Measurements from ENCODE around the gene PCDHB10.
"Not testable (repeated sequence)": the region's sequence is repeated elsewhere in the genome, so short reads cannot be mapped to it uniquely, and the experiment has no call there.

Gene PCDHB10

GRCh38 chr5:141192110-141192725 lies at the start of gene PCDHB10:
Gene PCDHB10, plus strand, starts transcription at chr5:141192353. Its CDS starts 200 bp downstream, at chr5:141192553.
- DNase-seq, result peak; percentile 19 to 69

- peak; percentile 20 to 38 for DNase-seq
These were observed 42.3 kb upstream of the PCDHB10 start, which contains the start of gene PCDHB6 for GRCh38 chr5:141149812-141150211. Gene PCDHB6, plus strand, starts transcription at chr5:141150057. Its CDS starts 201 bp downstream, at chr5:141150258.

DNA sequence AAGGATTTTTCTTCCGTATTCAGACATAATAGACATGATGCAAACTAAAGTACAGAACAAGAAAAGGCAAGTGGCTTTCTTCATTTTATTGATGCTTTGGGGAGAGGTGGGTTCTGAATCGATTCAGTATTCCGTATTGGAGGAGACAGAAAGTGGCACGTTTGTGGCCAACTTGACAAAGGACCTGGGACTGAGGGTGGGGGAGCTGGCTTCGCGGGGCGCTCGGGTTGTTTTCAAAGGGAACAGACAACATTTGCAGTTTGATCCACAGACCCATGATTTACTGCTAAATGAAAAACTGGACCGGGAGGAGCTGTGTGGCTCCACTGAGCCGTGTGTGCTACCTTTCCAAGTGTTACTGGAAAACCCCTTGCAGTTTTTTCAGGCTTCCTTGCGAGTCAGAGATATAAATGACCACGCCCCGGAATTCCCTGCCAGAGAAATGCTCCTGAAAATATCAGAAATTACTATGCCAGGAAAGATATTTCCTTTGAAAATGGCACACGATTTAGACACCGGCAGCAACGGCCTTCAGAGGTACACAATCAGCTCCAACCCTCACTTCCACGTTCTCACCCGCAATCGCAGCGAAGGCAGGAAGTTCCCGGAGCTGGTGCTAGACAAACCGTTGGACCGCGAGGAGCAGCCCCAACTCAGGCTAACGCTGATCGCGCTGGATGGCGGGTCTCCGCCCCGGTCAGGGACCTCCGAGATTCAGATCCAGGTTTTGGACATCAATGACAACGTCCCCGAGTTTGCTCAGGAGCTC lies 41.7 kb upstream of the PCDHB10 start:
- DNase-seq, result no peak

GRCh38 chr5:141150993-141151325 lies 41.2 kb upstream of the PCDHB10 start:
- no peak for DNase-seq

DNA sequence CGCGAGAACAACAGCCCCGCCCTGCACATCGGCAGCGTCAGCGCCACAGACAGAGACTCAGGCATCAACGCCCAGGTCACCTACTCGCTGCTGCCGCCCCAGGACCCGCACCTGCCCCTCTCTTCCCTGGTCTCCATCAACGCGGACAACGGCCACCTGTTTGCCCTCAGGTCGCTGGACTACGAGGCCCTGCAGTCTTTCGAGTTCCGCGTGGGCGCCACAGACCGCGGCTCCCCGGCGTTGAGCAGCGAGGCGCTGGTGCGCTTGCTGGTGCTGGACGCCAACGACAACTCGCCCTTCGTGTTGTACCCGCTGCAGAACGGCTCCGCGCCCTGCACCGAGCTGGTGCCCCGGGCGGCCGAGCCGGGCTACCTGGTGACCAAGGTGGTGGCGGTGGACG lies 40.5 kb upstream of the PCDHB10 start:
- not testable (repeated sequence) for DNase-seq

DNA sequence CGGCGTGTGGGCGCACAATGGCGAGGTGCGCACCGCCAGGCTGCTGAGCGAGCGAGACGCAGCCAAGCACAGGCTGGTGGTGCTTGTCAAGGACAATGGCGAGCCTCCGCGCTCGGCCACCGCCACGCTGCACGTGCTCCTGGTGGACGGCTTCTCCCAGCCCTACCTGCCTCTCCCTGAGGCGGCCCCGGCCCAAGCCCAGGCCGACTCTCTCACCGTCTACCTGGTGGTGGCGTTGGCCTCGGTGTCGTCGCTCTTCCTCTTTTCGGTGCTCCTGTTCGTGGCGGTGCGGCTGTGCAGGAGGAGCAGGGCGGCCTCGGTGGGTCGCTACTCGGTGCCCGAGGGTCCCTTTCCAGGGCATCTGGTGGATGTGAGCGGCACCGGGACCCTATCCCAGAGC lies 40.1 kb upstream of the PCDHB10 start:
- not testable (repeated sequence) for DNase-seq

DNA sequence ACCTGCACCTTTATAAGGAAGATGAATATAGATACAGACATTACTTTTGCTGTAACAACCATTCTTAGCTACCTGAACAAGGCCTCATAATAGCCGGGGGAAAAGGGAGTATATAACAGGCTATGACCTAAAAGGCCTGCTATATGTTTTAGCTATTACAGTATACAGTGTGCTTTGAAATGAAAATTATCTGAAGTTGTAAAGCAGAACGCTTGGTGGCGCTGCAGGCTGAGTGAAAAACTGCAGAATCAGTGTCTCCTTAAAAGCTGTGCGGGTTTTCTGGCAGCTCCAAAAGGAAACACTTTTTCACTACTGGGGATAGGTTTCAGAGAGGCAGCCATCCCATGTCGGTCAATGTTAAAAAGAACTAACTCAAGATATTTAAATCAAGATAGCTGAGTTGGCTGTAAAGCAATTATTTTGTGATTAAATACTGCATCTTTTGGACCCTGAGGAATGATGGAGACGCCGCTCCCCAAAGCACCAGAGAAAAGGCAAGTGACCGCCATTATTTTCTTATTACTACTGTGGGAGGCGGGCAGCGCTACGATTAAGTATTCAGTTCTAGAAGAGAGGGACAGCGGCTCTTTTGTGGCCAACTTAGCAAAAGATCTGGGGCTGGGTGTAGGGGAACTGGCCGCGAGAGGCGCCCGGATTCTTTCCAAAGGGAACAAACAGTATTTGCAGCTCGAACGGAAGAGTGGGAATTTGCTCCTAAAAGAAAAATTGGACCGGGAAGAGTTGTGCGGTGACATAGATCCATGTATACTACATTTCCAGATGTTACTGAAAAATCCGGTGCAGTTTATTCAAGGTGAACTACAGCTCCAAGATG lies 36.4 kb upstream of the PCDHB10 start:
- DNase-seq, result peak in 1 of 2 experiments; percentile 2

- DNase-seq, result not testable (repeated sequence)
These were observed 34.8 kb upstream of the PCDHB10 start for GRCh38 chr5:141157356-141157755.

DNA sequence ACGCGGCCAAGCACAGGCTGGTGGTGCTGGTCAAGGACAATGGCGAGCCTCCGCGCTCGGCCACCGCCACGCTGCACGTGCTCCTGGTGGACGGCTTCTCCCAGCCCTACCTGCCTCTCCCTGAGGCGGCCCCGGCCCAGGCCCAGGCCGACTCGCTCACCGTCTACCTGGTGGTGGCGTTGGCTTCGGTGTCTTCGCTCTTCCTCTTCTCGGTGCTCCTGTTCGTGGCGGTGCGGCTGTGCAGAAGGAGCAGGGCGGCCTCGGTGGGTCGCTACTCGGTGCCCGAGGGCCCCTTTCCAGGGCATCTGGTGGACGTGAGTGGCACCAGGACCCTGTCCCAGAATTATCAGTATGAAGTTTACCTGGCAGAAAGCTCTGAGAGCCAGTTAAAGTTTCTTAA lies 34.3 kb upstream of the PCDHB10 start:
- DNase-seq, result not testable (repeated sequence)

DNA sequence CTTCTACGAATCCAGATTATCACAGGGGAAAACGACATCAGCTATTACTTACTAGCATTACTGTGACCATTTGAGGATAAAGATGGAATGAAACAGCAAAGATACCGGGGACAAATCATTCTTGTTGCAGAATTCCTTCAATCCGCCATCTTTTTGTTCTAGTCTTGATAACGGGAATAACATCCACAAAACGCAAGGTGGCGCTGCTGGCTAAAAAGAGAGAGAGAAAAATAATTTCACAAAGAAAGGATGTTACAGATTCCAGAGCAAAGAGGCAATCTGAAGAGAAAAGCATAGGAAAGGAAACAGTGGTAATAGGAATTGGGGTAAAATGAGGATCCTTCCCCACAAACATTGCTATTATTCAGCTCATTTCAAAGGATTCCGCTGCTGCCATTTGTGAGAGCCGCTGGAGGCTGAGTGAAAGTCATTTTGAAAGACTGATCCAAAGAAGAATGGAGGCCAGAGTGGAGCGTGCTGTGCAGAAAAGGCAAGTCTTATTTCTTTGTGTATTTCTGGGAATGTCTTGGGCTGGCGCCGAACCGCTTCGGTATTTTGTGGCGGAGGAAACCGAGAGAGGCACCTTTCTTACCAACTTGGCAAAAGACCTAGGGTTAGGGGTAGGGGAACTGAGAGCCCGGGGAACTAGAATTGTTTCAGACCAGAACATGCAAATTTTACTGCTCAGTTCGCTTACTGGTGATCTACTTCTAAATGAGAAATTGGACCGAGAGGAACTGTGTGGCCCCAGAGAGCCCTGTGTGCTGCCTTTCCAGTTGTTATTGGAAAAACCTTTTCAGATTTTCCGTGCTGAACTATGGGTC lies 19.6 kb upstream of the PCDHB10 start, which contains the start of gene PCDHB7:
Gene PCDHB7 (plus strand): TSS at position 264 of the 824 bp plus-strand sequence. CDS start 192 bp downstream, at position 456.
- DNase-seq, result peak; percentile 5 to 19

DNA sequence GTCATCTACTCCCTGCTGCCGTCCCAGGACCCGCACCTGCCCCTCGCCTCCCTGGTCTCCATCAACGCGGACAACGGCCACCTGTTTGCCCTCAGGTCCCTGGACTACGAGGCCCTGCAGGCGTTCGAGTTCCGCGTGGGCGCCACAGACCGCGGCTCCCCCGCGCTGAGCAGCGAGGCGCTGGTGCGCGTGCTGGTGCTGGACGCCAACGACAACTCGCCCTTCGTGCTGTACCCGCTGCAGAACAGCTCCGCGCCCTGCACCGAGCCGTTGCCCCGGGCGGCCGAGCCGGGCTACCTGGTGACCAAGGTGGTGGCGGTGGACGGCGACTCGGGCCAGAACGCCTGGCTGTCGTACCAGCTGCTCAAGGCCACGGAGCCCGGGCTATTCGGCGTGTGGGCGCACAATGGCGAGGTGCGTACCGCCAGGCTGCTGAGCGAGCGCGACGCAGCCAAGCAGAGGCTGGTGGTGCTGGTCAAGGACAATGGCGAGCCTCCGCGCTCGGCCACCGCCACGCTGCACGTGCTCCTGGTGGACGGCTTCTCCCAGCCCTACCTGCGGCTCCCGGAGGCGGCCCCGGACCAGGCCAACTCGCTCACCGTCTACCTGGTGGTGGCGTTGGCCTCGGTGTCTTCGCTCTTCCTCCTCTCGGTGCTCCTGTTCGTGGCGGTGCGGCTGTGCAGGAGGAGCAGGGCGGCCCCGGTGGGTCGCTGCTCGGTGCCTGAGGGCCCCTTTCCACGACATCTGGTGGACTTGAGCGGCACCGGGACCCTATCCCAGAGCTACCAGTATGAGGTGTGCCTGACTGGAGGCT lies 17.7 kb upstream of the PCDHB10 start:
- DNase-seq, result not testable (repeated sequence)

- no peak for DNase-seq
These were observed 16.2 kb upstream of the PCDHB10 start for GRCh38 chr5:141175933-141176332.

DNA sequence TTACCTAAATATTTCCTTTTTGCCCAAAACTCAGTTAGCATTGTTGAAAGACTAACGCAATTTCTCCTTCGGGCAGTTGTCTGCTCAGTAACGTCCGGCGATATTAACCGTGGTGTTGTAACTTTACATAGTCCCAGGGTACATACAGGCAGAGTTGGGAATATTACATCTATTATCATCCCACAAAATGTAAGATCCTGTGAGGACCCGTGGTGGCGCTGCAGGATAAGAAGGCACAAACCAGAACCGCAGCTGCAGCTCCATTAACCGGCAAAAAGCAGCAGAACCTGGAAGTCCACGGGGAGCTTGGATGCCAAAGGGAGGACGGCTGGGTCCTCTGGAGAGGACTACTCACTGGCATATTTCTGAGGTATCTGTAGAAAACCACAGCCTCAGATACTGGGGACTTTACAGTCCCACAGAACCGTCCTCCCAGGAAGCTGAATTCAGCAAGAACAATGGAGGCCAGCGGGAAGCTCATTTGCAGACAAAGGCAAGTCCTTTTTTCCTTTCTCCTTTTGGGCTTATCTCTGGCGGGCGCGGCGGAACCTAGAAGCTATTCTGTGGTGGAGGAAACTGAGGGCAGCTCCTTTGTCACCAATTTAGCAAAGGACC lies 14.5 kb upstream of the PCDHB10 start, which contains the start of gene PCDHB8:
Gene PCDHB8 (plus strand): TSS at position 214 of the 615 bp plus-strand sequence. CDS start 245 bp downstream, at position 459.
- DNase-seq, result peak in 1 of 2 experiments; percentile 4

DNA sequence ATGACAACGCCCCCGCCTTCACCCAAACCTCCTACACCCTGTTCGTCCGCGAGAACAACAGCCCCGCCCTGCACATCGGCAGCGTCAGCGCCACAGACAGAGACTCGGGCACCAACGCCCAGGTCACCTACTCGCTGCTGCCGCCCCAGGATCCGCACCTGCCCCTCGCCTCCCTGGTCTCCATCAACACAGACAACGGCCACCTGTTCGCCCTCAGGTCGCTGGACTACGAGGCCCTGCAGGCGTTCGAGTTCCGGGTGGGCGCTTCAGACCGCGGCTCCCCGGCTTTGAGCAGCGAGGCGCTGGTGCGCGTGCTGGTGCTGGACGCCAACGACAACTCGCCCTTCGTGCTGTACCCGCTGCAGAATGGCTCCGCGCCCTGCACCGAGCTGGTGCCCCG lies 12.8 kb upstream of the PCDHB10 start:
- DNase-seq, result not testable (repeated sequence)

DNA sequence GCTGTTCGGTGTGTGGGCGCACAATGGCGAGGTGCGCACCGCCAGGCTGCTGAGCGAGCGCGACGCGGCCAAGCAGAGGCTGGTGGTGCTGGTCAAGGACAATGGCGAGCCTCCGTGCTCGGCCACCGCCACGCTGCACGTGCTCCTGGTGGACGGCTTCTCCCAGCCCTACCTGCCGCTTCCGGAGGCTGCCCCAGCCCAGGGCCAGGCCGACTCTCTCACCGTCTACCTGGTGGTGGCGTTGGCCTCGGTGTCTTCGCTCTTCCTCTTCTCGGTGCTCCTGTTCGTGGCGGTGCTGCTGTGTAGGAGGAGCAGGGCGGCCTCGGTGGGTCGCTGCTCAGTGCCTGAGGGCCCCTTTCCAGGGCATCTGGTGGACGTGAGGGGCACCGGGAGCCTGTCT lies 12.3 kb upstream of the PCDHB10 start:
- not testable (repeated sequence) for DNase-seq

DNA sequence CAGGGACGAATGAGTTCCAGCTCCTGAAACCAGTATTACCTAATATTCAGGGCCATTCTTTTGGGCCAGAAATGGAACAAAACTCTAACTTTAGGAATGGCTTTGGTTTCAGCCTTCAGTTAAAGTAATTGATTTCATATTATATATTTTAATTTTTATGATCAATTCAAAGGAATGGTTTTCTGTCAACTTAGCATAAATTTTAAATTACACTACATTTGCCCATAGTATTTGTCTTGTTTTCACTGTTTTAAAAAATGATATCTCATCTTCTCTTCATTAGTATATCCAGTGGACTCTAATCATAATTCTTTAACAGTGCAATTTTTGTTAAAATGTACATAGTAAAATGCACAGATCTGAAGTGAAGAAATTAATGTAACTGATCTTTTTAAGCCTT lies 11.8 kb upstream of the PCDHB10 start:
- no peak for DNase-seq

GRCh38 chr5:141182248-141182647 lies 9.9 kb upstream of the PCDHB10 start, which contains the start of gene PCDHB16:
Gene PCDHB16, plus strand, starts transcription at chr5:141182387. Its CDS starts 173 bp downstream, at chr5:141182560.
- DNase-seq, result peak in 1 of 2 experiments; percentile 23

DNA sequence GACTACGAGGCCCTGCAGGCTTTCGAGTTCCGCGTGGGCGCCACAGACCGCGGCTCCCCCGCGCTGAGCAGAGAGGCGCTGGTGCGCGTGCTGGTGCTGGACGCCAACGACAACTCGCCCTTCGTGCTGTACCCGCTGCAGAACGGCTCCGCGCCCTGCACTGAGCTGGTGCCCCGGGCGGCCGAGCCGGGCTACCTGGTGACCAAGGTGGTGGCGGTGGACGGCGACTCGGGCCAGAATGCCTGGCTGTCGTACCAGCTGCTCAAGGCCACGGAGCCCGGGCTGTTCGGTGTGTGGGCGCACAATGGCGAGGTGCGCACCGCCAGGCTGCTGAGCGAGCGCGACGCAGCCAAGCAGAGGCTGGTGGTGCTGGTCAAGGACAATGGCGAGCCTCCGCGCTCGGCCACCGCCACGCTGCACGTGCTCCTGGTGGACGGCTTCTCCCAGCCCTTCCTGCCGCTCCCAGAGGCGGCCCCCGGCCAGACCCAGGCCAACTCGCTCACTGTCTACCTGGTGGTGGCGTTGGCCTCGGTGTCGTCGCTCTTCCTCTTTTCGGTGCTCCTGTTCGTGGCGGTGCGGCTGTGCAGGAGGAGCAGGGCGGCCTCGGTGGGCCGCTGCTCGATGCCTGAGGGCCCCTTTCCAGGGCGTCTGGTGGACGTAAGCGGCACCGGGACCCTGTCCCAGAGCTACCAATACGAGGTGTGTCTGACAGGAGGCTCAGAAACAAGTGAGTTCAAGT lies 7.9 kb upstream of the PCDHB10 start:
- not testable (repeated sequence) for DNase-seq

- DNase-seq, result peak; percentile 71 to 81
These were observed 5.1 kb upstream of the PCDHB10 start, which contains the start of gene PCDHB9 for GRCh38 chr5:141186897-141187512. Gene PCDHB9, plus strand, starts transcription at chr5:141187161. Its CDS starts 158 bp downstream, at chr5:141187319.
